Activated CD4-positive, alpha-beta T cell treated with anti-CD3 and anti-CD28 coated beads for 48 hours (primary cell): ENCODE results near the gene FAM78B.
A peak's percentile ranks its signal among the peaks of the same experiment; 100 is the strongest.

Experiments
- DNase-seq: peaks from one replicate; pipeline ENCODE4 v3.0.0-alpha.2; 2020

Gene FAM78B, protein sequence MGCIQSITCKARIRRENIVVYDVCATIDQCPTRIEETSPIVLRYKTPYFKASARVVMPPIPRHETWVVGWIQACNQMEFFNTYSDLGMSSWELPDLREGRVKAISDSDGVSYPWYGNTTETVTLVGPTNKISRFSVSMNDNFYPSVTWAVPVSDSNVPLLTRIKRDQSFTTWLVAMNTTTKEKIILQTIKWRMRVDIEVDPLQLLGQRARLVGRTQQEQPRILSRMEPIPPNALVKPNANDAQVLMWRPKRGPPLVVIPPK

DNA sequence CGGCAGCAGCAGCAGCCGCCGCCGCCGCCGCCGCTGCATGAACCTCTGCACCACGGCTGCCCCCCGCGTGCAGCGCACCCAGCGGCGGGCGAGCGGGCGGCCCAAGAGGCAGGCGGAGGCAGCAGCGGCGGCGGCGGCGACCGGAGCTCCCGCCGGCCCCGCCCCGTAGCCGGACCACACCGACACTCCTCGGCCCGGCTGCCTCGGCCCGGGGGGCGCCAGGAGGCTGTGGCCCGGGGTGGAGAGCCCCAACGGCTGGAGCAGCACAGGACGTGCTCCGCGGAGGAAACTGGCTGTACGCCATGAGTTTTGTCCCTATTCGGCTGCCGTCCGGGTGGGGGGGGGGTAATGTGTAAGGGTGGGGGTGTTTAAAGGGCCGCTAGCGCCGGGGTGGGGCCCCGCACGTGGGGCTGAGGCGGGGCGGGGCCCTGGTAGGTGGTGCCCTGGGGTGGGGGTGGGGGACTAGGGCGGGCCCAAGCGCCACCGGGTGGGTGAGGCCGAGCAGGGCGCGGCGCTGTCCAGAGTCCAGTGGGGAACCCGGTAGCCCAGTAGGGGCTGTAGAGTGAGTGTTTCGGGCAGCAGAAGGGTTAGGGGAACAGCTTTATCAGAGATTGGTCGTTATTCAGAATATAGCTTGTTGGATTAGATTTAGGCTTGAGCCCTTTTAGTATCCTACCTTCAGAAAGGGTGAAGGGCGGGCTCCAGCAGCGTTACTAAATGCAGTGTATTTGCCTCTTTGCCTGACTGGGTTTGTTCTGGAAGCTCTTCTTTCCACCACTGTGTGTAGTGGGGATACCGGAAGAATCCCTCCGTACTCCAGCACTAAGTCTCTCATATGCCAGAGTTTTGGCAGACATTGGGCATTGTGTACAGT is at the start of gene FAM78B:
Gene FAM78B, minus strand, starts transcription at position 304 of the 874 bp plus-strand sequence. CDS start 753 bp downstream, outside the sequence.
- DNase-seq: peak; percentile 71

DNA sequence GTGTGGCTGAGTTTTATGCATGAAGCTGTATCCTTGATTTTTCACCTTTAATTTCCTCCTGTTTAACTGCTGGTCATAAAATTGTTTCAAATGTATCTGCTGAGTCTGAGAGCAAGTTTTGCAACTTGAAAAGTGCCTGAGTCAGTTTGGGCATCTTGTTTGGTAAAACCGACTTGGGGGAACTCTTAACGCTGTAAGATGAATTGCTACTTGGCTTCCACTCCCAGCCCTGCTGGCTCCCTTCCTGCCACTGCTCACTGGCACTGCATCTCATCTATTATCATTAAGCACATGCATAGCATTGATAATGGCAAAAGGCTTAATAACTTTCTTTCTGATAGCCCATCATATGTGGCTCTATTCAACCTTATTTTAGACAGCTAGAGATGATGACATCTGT is 35.7 kb upstream of the FAM78B start:
- DNase-seq: no peak

DNA sequence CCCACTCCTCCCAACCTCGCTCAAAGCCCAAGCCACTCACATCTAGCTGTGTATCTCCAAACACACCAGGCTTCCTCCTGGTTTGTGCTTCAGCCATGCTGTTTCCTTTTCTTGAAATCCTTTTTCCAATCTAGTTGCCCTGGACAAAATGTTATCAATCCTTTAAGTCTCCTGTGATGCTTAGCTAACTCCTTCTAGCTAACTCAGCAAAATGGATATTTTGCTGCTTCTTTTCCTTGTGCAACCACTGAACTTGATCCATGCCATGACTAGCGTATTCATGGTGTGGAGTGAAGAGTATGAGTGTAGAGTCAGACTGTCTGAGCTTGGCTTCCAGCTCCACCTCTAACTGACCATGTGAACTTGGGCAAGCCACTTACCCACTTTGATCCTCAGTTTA is 33.9 kb upstream of the FAM78B start:
- DNase-seq: no peak

DNA sequence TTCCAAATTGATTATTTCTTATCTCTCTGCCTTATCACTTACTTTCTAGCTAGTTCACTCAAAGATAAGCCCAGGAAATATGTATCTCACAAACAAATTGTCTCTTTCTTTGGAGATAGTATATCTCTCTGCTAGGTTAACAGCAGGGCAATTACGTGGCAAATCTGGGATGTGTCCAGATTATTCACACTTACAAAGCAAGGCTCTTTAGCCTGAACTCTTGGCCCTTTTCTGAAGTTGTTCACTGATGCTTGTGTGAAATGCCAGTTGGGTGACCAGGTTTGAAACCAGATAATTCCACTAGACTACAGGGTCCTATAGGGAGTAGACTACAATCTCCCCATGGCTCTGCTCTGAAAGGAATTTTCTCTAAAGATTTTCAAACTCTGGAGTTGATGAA is 30.8 kb upstream of the FAM78B start:
- DNase-seq: no peak

DNA sequence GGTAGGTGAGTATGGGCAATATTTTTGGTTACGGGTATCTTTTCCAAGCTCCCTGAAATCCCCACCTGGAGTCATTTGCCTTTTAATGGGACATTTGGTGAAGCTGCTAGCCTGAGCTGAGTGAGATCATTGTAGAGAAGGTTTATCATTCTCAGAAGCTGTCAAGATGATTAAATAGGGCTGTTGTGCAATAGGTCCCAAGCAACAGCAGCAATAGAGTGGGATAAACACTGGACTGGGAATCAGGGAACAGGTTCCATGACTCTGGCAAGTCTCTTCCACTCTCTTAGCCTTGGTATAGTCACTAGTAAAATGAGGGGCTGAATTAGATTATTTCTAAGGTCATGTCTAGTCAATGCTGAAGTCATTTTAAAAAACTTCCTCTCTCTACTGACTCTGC is 30.3 kb upstream of the FAM78B start:
- DNase-seq: no peak

DNA sequence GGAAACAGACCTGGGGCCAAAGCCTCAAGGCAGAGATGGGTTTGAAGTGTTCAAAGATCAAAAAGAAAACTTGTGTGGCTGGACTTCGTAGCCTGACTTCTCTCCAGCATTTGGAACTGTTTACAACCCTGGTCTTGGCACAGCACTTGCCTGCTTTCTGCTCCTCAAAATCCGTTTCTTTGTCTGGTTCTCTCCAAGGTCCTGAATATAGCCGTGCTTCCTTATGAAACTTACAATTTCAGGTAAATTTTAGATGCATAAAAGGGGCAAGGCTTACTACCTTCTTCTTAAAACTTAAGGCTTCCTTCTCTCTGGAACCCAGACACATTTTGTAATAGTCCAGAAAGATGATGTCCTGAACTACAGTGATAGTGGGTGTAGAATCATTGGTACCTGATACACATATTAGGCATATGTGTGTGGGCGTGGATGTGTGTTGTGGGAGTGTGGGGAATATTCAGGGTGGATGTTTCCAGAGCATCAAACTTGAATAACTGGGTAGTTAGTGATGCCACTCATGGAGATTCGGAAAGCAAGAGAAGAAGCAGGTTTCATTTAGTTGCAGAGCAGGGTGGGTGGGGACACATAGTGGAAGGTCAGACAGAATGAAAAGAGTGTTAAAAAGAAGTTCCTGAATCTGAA is 26.4 kb upstream of the FAM78B start:
- no peak for DNase-seq

DNA sequence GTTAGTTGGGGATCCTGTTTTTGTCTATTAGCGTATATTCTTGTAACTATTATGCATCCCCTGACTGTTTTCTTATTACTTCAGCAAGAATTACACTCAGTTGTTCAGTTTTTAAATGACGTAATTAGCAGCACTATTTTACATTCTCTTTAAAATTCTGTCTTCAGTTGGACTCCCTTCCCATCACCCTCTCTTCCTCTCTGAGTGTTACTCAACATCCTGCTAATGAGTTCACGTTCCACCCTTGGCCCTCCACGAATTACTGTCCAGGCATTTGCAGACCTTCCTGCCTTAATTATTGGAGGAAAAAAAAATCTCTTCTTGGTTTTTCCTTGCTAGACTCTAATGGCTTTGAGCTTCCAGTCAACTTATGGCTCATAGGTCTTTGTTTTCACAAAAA is 23.6 kb upstream of the FAM78B start:
- no peak for DNase-seq

DNA sequence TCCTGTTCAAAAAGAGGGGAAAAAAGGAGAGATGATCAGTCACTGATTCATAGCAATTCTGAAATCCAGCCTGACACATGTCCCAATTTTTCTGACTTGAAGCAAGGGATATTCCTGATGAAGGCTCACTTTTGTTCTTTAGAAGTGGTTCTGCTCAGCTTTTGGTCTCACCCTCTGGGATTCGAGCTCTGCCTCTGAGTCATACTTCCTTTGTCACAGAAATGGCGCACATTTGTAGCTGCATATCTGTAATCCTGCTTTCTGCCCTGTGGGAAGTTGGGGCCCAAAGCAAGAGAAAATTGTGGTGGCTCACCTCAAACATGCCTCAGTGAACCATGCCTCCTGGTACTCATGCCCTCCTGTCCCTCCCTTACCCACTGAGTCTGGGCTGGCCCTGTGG is 22.3 kb upstream of the FAM78B start:
- no peak for DNase-seq

DNA sequence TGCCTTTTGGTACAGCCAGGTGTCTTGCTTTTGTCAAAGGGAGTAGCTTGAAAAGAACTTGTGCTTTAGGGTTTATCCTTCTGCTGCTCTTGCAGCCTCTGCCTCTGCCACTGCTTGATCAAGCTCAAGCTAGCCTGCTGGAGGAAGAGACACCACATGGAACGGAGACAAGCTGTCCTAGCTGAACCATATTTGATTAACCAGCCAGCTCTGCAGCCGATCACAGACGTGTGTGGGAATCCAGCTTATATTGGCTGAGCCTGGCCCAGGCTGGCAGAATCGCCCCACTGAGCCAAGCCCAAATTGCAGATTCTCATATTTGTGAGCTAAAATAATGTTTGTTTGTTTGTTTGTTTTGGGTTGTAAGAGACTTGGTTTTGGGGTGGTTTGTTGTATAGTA is 18.7 kb upstream of the FAM78B start:
- no peak for DNase-seq

DNA sequence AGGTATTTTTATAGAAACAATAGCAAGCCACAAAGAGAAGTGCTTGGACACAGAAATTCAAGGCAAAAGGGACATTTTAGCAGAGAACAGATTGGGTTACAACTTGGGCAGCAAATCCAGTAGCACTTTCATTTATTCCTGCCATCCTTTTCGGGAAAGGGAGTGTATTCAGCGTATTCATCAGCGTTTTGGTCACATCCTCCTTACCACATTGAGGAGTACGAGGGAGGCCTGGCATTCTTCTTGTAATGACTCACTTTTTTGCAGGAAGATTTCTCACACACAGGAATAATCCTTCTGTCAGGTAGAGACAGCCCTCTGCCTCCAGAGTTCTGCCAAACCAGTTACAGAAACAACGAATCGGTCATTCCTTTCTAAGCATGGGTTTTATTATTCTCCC is 18.1 kb upstream of the FAM78B start:
- DNase-seq: no peak

DNA sequence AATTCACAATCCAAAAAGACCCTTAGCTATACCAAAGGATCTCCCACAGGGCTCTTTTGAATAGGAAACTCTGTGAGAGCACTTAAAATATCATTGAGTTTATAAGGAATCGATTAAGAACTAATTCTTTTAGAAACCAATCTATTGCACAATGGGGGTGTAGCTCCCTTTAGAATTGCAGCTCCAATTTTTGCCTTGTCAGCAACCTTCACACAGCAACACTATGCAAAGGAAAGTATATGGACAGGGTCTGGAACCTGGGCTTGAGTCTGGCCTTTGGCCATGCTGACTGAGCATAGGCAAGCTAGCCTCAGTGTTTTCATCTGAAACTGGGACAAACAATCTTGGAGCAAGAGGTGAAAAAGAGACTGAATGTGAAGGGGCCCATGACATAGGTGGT is 17.2 kb upstream of the FAM78B start:
- no peak for DNase-seq

DNA sequence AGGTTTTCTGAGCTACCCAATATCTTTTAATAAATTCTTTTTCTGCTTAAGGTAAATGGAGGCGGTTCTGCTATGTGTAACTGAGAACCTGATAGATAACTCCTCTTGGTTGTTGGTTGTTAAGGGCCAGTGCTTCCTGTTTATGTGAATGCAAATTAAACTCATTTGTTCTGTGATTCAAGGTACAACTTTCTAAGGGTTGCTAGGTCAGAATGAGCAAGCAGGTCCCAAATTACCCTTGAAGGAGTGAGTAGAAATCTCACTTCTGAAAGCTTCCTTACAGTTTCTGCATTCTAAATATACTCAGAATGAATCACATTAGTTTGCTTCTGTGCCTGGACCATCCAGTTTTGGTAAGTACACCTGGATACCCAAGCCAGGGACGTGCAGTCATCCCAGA is 15.5 kb upstream of the FAM78B start:
- DNase-seq: no peak

DNA sequence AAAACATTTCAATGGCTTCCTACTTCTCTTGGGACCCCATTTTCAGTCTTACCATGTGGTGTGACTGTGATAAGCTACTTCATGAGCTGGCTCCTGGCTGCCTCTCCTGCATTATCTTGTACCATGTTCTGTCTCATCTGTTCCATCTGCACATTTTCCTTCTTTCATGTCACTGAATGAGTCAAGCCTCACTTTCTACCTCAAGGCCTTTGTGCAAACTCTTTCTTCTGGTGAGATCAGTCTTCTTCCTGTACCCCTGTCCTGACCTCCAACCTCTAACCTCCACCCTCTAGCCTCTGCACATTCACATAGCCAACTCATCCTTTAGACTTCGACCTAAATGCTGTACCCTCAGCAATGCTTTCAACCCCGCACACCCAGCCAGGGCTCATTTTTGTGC is 9.6 kb upstream of the FAM78B start:
- DNase-seq: no peak

DNA sequence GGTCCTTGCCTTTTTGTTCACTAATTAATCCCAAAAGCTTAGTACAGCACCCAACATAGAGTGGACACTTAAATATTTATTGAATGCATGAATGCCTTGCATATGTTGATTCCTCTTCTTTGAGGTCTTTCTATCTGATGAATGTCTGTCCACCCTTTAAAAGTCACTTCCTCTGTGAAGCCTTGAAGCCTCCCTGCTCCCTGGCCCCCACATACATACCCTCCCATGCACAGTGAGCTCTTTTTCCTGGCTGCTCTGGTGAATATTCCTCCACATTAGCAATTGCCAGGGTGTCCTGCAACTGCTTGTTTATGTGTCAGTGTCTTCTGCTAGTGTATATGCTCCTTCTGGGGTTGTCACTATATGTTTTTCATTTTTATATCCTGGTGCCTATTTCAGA is 8.2 kb upstream of the FAM78B start:
- DNase-seq: no peak

DNA sequence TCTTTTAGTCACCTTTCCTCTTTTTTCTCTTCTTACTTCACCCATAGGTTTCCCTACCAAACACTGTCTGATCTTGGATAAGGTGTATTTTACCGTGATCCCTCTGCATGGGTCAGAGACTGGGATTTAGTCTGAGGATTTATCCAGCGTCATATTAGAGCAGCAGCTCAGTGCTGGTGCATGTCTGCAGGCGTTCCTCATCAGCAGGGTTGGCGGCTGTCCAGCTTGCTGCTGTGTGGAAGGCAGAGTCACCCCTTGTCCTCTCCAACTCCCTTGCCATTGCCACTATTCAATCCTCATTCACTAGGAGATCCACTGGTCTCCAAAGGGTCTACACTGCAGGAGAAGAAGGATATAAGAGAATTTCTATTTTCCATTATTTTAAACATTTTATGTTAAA is 7.3 kb upstream of the FAM78B start:
- no peak for DNase-seq

DNA sequence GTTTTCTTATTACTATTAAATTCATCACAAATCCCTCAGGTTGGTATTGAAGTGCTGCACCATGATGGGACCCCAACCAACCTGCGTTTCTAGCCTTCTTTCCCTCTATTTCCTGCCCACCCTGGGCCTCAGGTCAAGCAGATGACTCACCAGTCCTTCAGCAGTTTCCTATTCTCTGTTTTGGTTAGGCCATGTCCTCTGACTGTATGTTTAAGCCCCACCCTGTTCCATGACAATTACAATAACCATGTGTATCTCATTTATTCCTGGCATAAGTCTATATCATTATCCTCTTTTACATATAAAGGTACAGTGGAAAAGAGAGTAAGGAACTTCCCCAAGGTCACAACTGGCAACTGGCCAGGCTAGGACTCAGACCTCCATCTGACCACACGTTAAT is 5.3 kb upstream of the FAM78B start:
- DNase-seq: no peak

DNA sequence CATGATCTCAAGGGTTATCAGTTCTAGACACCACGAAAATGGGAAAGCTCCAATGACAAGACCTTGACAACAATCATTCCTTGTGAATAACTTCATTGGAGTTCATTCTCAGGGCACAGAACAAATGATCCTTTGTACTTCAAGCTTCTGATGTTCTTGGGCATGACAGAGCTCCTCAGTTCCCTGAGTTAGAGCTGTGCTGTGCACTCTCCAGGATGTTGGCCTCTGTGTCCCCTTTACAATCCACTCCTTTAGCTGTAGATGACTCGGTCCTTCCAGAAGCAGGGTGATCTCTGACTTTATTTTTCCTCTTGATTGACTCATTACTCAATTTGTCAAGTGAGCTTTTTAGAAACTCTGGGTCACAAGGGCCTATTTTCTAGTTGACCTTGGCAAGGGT is 3.9 kb upstream of the FAM78B start:
- peak; percentile 12 for DNase-seq

DNA sequence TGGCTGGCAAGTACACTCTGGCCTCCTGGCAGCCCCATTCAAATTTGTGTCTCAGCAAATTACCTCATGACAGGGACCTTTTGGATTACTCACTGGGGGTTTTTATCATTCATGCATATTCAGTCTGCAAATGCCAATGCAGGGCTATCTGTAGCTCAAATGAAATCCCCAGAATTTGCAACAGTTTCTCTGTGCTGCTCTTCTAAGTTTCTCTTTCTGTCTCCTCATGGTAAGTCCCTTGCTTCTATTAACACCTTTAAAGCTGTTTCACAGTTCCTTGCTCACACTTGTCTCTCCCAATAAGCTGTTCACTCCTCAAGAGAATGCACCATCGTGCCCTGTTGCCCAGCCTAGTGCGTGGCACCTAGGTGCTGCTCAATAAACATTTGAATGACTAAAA is 3.3 kb upstream of the FAM78B start:
- no peak for DNase-seq

DNA sequence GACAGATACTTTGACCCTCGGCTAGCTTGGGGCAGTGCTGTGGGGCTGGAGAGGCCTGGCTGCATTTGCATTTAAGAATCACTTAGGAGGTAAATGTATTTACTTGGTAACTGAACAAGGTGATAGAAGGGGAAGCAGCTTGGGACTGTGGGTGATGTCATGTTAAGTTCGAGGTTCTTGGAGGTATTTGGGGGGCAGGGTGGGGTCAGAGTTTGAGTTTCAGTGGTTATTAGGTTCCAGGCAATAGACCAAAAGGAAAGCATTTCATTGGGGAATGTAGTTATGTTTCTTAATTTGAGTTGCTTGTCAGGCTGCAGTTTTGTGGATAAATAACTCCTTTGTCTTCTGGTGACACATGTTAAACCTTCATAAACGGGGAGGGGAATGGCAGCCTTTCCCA is 2.4 kb upstream of the FAM78B start:
- DNase-seq: no peak

DNA sequence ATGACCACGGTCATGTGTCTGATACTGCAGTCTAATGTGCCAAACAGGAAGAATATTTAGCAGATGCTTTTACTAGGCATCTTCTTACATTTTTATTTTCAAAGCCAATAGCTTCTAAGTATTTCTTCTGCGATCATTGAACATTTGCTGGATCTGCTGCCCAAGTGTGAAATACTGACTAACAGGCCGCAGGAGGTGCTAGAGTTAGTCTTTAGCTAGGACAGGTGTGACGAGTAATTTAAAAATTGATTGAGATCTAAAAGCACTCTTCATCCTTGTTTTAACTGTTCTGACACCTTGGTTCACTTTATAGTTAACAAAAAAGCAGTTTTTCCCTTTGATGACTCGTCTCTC is 748 bp upstream of the FAM78B start:
- DNase-seq: no peak

DNA sequence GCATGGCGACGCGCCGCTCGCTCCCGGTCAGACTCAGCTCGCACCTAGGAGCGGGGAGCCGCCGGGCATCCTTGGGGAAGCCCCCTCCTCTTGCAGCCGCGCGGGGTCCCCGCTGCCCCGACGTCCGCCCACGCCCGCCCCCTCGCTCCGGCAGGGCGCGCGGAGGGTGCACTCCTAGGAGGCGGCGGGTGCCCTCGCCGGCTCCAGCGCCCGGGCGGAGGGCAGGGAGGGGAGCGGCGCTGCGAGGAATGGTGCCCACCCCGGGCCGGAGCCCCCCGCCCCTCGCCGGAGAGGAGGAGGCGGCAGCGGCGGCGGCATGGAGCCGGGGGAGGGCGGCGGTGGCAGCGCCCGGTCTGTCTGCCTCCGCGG is 488 bp downstream of the FAM78B start:
- no peak for DNase-seq

DNA sequence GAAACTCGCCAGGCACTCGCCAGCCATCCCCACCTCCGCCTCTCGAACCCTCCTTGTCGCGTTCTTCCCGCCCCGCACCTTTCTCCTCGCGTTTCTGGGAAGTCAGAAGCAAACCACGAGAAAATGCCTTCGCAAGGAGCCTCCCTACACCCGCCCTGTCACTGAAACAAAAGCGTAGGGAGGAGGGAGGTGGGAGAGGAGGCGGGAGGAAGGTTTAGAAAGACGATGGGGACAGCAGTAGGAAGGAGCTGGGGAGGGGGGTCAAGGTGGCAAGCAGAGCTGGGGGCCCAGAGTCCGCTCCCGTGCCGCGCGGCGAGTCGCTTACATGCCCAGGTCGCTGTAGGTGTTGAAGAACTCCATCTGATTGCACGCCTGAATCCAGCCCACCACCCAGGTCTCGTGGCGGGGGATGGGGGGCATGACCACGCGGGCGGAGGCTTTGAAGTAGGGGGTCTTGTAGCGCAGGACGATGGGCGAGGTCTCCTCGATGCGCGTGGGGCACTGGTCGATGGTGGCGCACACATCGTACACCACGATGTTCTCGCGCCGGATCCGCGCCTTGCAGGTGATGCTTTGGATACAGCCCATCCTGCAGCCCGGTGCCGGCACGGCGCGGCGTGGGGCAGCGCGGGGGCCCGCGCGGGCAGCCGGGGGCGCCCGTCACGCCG is 1.0 kb downstream of the FAM78B start:
- peak; percentile 19 for DNase-seq

DNA sequence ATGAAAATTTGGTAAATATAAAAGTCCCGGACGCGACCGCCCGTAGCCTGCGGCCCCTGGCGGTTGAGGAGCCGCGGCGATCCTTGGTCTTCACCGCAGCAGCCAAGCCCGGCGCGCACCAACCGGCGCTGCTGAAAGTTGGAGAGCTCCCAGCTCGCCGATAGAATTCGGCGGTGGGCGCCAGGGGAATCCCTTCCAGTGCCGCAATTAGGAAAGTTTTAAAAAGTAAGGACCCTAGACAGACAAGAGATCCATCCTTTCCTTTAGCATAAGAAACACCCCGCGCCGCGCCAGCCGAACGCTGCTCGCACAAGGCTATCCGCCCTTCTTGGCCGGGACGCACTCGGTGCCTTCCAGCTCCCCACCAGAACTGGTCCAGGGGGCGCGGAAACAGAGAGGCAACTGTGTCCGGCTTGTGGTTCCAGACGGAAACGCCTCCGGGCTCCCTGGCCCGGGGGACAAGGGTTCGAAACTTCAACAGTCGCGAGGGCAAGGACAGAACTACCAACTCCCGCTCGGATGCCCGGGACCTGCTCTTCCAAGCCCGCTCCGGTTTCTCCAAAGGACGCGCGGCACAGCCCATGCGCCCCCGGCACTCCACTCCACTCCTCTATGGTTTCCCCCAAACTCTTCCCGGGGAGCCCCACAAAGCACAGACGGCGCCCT is 1.7 kb downstream of the FAM78B start:
- DNase-seq: peak; percentile 40
